ENCODE data around the gene CCDC57.

The CCDC57 gene

DNA sequence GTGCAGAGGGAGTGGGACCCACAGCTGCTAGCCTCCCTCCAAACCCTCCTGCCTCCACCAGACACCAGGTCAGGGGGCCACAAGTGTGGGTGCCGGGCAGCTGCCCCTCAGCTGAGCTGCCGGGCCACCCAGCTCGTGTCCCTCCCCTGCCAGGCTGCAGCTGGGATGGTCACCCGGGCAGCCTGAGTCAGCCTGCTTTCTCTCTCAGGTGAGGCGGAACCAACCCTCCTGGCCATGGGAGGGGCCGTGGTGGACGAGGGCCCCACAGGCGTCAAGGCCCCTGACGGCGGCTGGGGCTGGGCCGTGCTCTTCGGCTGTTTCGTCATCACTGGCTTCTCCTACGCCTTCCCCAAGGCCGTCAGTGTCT lies 23.1 kb upstream of the CCDC57 start:
- Mint-ChIP-seq H3K4me1 (ENCODE audit: low read depth) (peaks cover 86% of the 10 kb centered on the region), H3K27me3 (no peaks in the 10 kb centered on the region), H3K27ac (peak overlapping the region; percentile 60), H3K4me3 (peak overlapping the region; percentile 35), H3K9me3 (no peaks in the 10 kb centered on the region), H3K36me3 (ENCODE audit: low read depth) (peaks cover 89% of the 10 kb centered on the region)
- intact Hi-C loops (cut with micrococcal nuclease): loop anchor here (5.0 to 10.0 kb wide), 2 partner anchors 59 to 87 kb away; no protein-coding TSS in a partner anchor

DNA sequence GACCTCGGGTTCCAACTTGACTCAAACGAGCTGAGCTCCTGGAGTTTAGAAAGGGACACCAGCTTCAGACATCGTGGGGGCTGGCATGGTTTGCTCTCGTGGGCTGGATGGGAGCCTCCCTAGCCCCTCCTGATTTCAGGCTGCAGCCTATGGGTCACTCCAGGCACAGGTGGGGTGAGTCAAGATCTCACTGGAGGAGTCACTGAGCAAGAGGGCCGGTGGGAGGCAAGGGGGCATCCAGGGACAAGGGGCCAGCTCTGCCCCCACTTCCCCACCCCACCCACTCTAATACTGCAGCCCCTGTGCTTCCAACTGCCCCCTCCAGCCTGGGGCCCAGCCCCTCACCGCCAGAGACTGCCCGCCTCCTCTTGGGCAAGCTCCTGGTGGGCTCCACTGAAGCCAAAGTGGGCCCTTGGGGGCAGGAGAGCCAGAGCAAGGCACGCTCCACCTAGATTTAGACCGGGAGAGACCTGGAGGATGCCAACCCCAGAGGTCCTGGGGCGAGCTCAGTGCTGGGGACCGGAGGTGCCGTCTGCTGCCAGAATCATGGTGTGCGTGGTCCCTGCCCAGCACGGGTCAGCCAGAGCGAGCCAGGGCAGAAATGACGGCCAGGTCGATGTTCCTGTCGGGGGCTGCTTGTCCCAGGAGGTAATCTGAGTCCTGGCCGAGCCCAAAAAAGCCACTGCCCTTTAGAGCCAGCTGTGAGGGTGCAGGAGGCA lies 22.6 kb upstream of the CCDC57 start:
- intact Hi-C loops (cut with micrococcal nuclease): loop anchor here (5.0 to 10.0 kb wide), 2 partner anchors 60 to 87 kb away; no protein-coding TSS in a partner anchor
- Mint-ChIP-seq H3K36me3 (ENCODE audit: low read depth) (peaks cover 84% of the 10 kb centered on the region), H3K4me1 (ENCODE audit: low read depth) (peaks cover 81% of the 10 kb centered on the region), H3K9me3 (no peaks in the 10 kb centered on the region), H3K4me3 (peak overlapping the region; percentile 7), H3K27me3 (no peaks in the 10 kb centered on the region), H3K27ac (peak overlapping the region; percentile 64)

DNA sequence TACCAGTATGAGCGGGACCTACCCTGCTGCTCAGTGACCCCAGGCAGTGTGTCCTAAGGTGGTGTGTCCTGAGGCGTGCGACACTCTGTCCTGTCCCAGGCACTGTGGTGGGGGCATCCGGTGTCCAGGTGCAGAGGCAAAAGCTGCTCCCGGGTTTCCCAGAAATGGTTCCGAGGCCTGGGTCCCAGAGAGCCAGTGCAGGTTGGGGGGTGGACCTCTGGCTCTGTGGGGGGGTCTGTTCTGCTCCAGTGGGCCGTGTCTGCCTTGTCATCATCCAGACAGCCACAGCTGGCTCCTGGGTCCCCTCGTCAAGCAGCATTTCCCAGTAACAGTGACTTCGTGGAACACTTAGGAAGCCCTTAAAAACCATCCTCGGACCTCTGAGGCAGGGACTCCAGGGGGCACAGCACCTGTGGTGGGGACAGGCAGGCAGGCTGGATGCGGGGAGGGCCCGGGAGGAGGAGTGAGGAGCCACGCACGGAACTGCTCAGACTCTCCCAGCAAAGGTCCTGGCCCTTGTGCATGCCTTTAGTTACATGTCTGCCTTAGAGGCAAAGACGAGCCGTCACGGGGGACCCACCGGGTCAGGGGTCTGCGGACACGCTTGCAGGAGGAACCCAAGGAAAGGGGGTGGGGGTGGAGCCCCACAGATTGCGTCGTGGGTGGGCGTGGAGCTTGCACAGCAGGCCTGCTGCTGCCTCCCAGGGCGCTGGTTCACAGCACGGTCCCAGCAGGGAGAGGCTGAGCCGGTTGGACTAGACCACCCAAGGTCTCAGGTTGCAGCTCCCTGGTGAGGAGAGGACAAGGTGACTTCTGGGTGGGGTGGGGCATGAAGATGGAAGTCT lies 21.8 kb upstream of the CCDC57 start:
- H3K27ac Mint-ChIP-seq: peak overlapping the region; percentile 64
- no peaks in the 10 kb centered on the region for H3K9me3 Mint-ChIP-seq
- H3K27me3 Mint-ChIP-seq: no peaks in the 10 kb centered on the region
- peaks cover 84% of the 10 kb centered on the region for H3K36me3 Mint-ChIP-seq (ENCODE audit: low read depth)
- peak overlapping the region; percentile 30 for H3K4me3 Mint-ChIP-seq
- intact Hi-C loops (cut with micrococcal nuclease): loop anchor here (5.0 to 10.0 kb wide), 2 partner anchors 60 to 88 kb away; no protein-coding TSS in a partner anchor
- peaks cover 79% of the 10 kb centered on the region for H3K4me1 Mint-ChIP-seq (ENCODE audit: low read depth)

DNA sequence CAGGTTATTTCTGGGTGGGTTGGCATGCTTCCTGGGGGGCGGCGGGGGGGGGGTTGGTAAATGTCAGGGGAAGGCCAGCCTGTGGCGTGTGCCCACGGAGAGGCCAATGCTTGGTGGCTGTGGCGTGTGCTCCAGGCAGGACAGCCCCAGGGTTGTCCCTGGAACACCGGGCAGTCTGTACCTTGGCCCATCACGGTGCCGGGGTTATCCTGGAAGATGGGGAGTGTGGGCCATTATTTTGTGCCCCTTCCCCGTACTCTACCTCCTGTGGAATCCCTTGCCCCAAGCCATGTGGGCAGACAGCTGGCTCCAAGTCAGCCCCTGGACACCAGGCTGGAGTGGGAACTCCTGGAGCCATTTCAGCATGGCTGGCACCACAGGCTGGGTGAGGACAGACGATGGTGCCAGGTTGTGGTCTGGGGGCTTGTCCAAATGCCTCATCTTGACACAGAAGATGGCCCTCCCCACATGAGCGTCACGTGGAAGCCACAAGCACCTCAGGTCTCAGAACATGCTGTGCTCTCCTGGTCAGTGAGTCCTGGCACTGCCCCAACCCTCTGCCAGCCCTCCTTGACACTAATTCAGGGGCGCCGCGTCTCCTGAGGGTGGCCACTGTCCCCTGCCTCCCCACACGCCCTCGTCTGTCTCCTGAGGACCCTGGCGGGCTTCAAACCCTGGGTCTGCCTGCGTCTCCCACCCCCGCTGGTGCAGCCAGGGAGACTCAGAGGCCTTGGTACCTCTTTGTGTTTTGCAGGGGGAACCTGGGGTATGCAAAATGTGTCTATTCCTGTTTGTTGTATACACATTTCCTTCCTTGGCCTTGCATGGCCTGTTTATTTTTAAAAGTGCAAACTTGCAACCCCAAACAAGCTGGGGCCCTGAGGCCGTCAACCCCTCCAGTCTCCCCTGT lies 20.5 kb upstream of the CCDC57 start:
- intact Hi-C loops (cut with micrococcal nuclease): loop anchor here (10.0 kb wide), 1 partner anchor 62 kb away; no protein-coding TSS in a partner anchor
- no peak overlapping the region for H3K27ac Mint-ChIP-seq
- no peaks in the 10 kb centered on the region for H3K27me3 Mint-ChIP-seq

DNA sequence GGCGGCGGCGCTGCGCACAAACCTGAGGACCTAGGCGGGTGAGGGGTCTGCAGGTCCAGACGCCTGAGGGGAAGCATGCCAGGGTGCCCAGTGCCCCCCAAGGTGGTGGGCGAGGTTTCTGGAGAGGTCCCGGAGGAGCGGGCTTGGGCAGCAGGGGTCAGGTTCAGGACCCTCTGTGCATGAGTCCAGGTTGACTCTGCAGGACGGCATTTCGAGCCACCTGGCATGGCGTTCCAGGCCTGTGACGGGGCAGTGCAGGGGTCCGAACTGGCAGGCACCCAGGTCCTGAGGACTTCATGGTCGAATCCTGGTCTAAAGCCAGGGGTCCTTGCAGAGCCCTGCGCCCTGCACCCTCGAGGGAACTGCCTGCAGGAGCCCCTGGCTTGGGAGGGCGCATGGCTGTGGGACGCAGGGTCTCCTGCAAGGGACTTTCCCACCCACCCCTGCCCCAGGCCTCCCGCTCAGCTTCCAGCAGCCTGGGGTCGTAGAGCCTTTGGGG lies 19.7 kb upstream of the CCDC57 start:
- Mint-ChIP-seq H3K27me3 (no peaks in the 10 kb centered on the region), H3K4me1 (ENCODE audit: low read depth) (peaks cover 63% of the 10 kb centered on the region), H3K4me3 (peak overlapping the region; percentile 99), H3K36me3 (ENCODE audit: low read depth) (peaks cover 65% of the 10 kb centered on the region), H3K9me3 (no peaks in the 10 kb centered on the region), H3K27ac (peak overlapping the region; percentile 92)
- intact Hi-C loops (cut with micrococcal nuclease): loop anchor here (10.0 kb wide), 1 partner anchor 62 kb away; no protein-coding TSS in a partner anchor

More for the DNA sequence above, 20.5 kb upstream of the CCDC57 start:
- peaks cover 66% of the 10 kb centered on the region for H3K4me1 Mint-ChIP-seq (ENCODE audit: low read depth)
- H3K36me3 Mint-ChIP-seq (ENCODE audit: low read depth): peaks cover 73% of the 10 kb centered on the region
- H3K4me3 Mint-ChIP-seq: peak overlapping the region; percentile 48
- no peaks in the 10 kb centered on the region for H3K9me3 Mint-ChIP-seq

DNA sequence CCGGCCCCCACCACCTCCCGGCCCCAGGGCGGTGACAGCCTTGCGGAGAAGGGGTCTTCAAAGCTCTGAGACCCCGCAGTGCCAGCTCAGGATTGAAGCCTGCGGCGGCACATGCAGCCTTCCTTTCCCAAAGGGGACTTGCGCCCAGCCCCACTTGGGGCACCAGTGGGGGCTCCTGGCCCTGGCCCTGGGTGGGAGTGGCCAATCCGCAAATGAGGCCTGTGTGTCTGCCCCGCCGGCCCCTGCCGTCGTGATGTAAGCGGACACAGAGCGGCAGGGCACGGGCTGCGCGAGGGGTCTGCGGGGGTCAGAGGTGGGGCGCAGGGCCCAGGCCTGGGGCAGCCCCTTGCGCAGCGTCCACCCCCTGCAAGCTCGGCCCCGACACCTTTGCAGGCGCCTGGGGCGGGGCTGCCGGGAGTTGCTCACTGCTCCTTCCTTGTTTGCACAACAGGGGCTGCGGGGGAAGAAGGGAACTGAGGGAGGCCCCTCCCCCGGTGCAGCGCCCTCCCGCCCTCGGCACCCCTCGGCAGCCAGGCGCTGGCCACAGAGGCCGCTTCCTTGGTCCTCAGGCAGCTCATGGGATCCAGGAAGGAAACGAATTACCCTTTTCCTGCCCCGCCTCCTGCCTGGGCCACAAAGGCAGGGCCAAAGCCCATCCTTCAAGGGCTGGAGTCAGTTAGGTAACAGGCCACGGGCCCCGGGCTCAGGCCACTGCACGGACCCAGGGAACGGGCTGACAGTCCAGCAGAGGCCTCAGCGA lies 19.1 kb upstream of the CCDC57 start:
- Mint-ChIP-seq H3K9me3 (no peaks in the 10 kb centered on the region), H3K27me3 (no peaks in the 10 kb centered on the region), H3K27ac (peak overlapping the region; percentile 92), H3K4me1 (ENCODE audit: low read depth) (peaks cover 63% of the 10 kb centered on the region), H3K36me3 (ENCODE audit: low read depth) (peaks cover 59% of the 10 kb centered on the region), H3K4me3 (peak overlapping the region; percentile 99)
- intact Hi-C loops (cut with micrococcal nuclease): loop anchor here (2.0 to 10.0 kb wide), 2 partner anchors 17 to 63 kb away; no protein-coding TSS in a partner anchor

DNA sequence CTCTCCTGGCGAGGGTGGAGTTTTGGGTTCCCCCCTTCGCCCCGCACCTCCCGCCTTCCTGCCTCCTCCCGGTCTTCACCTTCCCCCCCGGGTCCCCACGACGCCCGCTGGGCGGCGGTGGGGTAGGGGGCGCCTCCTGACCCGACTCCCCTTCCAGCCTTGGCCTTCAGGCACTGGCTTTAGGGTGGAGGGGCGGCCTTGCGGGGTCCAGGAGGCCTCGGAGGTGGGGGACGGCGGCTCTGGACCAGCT lies 18.6 kb upstream of the CCDC57 start:
- H3K4me3 Mint-ChIP-seq: peak overlapping the region; percentile 99
- intact Hi-C loops (cut with micrococcal nuclease): loop anchor here (2.0 to 10.0 kb wide), 2 partner anchors 16 to 64 kb away; no protein-coding TSS in a partner anchor

DNA sequence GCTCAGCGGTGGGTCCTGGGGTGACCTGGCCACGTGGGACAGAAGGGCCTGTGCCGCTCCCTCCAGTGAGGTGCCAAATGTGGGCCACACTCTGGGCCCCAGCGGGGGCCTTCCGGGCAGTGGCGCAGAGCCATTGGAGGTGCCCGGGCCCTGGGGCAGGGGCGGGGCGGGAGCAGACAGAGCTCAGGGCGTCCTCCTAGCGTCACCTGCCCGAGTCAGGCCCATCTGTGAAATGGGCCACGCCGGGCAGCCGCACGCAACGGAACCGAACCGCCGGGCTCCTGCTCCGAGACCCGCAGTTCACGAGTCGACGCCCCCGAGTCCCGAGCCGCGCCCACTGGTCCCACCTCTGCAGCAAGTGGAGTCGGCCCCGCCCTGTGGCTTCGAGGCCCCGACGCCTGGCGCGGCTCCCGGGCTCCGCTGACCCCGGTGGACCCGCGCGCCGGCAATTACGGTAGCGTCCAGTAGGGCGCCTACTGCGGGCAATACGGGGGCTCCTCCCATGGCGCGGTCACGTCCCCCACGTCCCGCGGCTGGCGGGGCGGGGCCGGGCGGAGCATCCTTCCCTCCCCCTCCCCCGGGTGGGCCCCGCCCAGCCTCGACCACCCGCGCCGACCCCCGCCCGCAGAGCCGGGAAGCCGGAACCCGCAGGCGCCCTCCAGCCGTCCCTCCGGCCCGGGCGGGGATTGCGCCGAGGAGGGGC lies 18.1 kb upstream of the CCDC57 start:
- intact Hi-C loops (cut with micrococcal nuclease): loop anchor here (2.0 to 10.0 kb wide), 2 partner anchors 16 to 64 kb away; no protein-coding TSS in a partner anchor
- H3K4me1 Mint-ChIP-seq (ENCODE audit: low read depth): peaks cover 60% of the 10 kb centered on the region
- no peaks in the 10 kb centered on the region for H3K9me3 Mint-ChIP-seq
- peak overlapping the region; percentile 99 for H3K4me3 Mint-ChIP-seq
- no peaks in the 10 kb centered on the region for H3K27me3 Mint-ChIP-seq
- H3K36me3 Mint-ChIP-seq (ENCODE audit: low read depth): peaks cover 49% of the 10 kb centered on the region
- H3K27ac Mint-ChIP-seq: peak overlapping the region; percentile 92

More for the DNA sequence above, 18.6 kb upstream of the CCDC57 start:
- H3K27ac Mint-ChIP-seq: peak overlapping the region; percentile 92
- no peaks in the 10 kb centered on the region for H3K27me3 Mint-ChIP-seq
- H3K9me3 Mint-ChIP-seq: no peaks in the 10 kb centered on the region
- H3K36me3 Mint-ChIP-seq (ENCODE audit: low read depth): peaks cover 54% of the 10 kb centered on the region
- H3K4me1 Mint-ChIP-seq (ENCODE audit: low read depth): peaks cover 61% of the 10 kb centered on the region

DNA sequence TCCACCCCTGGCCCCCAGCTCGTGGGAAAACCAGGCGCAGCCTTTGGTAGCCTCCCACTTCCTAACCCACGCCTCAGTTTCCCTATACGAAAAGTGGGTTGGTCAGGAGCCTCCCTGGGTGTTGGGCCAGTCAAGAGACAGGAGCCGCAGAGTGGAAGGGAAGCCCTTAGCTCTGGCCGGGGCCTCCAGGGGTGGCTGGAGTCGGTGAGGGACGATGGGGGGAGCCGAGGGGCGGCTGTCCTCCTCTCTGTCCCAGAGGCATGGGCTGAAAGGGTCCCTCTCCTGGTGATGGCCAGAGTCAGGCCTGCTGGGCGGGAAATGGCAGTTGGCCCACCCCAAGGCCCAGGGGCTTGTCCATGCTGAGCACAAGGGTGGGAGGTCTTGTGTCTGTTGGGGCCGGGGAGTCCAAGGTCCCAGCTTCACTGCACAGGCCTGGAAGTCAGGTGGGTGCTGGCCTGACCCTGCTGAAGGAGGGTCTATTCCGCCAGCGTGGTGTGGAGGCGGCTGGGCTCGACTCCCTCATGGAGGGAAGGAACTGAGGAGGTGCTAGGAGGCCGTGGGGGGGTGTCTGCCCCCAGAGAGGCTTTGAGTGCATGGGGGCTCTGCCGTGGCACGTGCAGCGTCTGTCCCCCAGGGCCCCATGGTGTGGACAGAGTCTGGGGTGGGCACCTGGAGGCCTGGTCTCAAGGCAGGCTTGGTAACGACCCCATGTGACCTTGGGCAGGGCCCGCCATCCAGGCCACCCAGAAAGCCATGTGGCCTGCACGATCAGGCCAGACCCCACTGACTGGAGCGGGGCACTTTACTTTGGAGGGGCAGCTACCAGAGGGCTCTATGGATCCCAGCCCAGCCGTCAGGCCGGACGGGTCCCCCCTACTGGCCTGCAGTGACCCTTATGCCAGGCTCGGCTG lies 17.3 kb upstream of the CCDC57 start:
- Mint-ChIP-seq H3K9me3 (no peaks in the 10 kb centered on the region), H3K27ac (peak overlapping the region; percentile 92), H3K36me3 (ENCODE audit: low read depth) (peaks cover 41% of the 10 kb centered on the region), H3K4me1 (ENCODE audit: low read depth) (peaks cover 57% of the 10 kb centered on the region), H3K4me3 (peak overlapping the region; percentile 99), H3K27me3 (no peaks in the 10 kb centered on the region)
- intact Hi-C loops (cut with micrococcal nuclease): loop anchor here (2.0 to 10.0 kb wide), 3 partner anchors 15 to 65 kb away; no protein-coding TSS in a partner anchor

DNA sequence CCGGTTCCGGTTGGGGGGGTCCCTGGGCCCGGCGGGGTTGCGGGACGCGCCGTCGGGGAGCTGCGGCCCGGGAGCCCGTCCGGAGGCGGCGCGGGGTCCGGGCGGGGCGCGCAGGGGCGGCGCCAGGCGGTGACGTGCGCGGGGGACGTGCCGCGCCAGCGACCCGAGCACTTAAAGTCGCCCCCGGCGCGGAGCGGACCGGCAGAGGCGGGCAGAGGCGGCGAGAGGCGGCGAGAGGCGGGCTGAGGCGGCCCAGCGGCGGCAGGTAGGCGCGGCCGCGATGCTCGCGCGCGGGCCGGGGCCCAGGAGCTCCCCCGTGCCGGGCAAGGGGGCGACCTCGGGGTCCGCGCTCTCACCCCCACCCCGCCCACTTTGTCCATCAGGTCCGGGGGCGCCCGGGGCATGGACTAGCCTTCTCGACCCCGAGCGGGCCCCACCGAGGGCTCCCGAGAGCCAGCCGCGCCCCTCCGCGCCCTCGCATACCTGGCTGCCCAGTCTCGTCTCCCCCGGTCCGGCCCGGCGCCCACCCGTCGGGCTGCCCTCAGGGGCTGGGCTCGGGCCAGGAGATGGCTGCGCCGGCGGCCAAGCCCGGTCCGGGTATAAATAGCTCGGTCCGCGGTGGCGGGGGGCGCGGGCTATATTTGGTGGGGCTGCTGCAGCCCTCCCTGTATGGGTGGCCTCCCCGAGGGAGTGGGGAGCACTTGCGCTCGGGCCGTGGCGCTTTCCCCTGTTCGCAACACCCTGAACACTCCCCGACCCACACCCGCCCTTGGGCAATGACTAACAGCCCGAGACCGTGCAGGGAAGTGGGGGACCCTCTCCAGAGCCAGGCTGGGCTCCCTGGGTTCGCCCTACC lies 16.4 kb upstream of the CCDC57 start, which contains the start of gene SLC16A3:
SLC16A3 (plus strand) TSS at position 201 of the 856 bp plus-strand sequence. CDS start 6,967 bp downstream, outside the sequence.
- intact Hi-C loops (cut with micrococcal nuclease): loop anchor here (2.0 kb wide), 1 partner anchor 22 kb away; no protein-coding TSS in a partner anchor
- H3K4me1 Mint-ChIP-seq (ENCODE audit: low read depth): peaks cover 53% of the 10 kb centered on the region
- no peaks in the 10 kb centered on the region for H3K9me3 Mint-ChIP-seq
- H3K4me3 Mint-ChIP-seq: peak within 1 kb of the TSS; percentile 99
- H3K36me3 Mint-ChIP-seq (ENCODE audit: low read depth): peaks cover 32% of the 10 kb centered on the region
- no peaks in the 10 kb centered on the region for H3K27me3 Mint-ChIP-seq
- peak within 1 kb of the TSS; percentile 92 for H3K27ac Mint-ChIP-seq
